ENCODE results near the gene MAPK4. TPM values are rescaled to one million over a fixed set of nuclear protein-coding genes. Genes with fewer than 3 reads are reported as not detected.

The MAPK4 gene
- total RNA-seq, 1 experiment from 2014 or later = 4.2 TPM

DNA sequence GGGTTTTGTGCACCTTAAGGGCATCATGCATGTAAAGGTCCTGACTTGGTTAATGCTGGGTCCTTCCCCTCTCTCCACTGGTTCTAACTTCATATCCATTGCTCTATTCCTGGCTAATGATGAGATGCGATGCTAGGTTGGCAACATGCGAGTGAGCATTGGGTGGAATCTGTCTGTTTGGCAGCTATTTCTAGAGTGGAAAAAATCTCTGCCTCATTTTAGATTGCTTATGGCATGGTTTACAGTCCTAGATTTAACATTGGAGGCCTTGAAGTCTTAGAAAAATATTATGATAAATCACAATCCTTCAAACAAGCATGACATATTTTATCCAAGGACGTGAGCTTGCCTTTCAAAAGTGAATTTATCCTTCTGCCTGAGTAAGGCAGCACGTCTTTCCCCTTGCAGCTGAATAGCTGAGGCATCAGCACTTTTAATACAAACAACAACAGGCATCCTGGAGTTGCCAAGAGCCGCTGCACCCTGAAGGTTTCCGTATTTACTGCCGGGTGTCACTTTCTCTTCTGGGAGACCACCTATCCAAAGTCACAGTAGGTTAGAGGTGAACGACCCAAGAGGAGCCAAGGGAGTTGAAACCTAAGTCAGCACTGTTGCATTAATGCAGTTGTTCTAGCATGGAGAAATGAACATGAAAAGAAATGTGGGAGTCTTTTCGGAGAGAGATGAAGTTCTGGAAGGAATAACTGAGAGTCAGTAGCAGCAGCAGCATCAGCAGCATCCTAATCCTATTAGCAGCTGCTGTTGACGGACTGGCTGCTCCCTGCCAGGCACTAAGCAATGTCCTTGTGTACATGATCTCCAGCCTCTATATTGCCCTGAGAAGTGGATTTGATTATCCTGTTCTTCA lies 78.4 kb downstream of the MAPK4 start (continued):
- TF ChIP-seq ZNF396 (CRISPR knock-in tag; IDR thresholded peaks at IDR 0.05; ENCODE audit: borderline replicate concordance) (no peak), TEAD4 (CRISPR knock-in tag; IDR thresholded peaks at IDR 0.05) (no peak)
- TF ChIP-seq, protein P1, sequence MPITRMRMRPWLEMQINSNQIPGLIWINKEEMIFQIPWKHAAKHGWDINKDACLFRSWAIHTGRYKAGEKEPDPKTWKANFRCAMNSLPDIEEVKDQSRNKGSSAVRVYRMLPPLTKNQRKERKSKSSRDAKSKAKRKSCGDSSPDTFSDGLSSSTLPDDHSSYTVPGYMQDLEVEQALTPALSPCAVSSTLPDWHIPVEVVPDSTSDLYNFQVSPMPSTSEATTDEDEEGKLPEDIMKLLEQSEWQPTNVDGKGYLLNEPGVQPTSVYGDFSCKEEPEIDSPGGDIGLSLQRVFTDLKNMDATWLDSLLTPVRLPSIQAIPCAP (CRISPR knock-in tag; IDR thresholded peaks at IDR 0.05) = no peak
- TF ChIP-seq, protein P2, sequence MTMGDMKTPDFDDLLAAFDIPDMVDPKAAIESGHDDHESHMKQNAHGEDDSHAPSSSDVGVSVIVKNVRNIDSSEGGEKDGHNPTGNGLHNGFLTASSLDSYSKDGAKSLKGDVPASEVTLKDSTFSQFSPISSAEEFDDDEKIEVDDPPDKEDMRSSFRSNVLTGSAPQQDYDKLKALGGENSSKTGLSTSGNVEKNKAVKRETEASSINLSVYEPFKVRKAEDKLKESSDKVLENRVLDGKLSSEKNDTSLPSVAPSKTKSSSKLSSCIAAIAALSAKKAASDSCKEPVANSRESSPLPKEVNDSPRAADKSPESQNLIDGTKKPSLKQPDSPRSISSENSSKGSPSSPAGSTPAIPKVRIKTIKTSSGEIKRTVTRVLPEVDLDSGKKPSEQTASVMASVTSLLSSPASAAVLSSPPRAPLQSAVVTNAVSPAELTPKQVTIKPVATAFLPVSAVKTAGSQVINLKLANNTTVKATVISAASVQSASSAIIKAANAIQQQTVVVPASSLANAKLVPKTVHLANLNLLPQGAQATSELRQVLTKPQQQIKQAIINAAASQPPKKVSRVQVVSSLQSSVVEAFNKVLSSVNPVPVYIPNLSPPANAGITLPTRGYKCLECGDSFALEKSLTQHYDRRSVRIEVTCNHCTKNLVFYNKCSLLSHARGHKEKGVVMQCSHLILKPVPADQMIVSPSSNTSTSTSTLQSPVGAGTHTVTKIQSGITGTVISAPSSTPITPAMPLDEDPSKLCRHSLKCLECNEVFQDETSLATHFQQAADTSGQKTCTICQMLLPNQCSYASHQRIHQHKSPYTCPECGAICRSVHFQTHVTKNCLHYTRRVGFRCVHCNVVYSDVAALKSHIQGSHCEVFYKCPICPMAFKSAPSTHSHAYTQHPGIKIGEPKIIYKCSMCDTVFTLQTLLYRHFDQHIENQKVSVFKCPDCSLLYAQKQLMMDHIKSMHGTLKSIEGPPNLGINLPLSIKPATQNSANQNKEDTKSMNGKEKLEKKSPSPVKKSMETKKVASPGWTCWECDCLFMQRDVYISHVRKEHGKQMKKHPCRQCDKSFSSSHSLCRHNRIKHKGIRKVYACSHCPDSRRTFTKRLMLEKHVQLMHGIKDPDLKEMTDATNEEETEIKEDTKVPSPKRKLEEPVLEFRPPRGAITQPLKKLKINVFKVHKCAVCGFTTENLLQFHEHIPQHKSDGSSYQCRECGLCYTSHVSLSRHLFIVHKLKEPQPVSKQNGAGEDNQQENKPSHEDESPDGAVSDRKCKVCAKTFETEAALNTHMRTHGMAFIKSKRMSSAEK (CRISPR knock-in tag; IDR thresholded peaks at IDR 0.05; ENCODE audit: borderline replicate concordance) = no peak

GRCh38 chr18:50638884-50639420 lies 79.1 kb downstream of the MAPK4 start:
- H3K4me1 Mint-ChIP-seq = peaks cover 10% of the 10 kb centered on the region
- H3K36me3 Mint-ChIP-seq = no peaks in the 10 kb centered on the region
- ATAC-seq (peak; percentile 100), DNase-seq (ENCODE audit: low spot score) (peak; percentile 26)
- CTCF ChIA-PET = interaction anchor here (1.0 to 2.0 kb wide), 2 partner anchors 24 to 29 kb away, joined by 4 read pairs; no protein-coding TSS in a partner anchor
- POLR2A ChIA-PET = no interaction called here
- H3K27ac Mint-ChIP-seq = no peak overlapping the region
- H3K27me3 Mint-ChIP-seq (ENCODE audit: low read depth) = no peaks in the 10 kb centered on the region
- no peak overlapping the region for H3K4me3 Mint-ChIP-seq
- TF ChIP-seq TP53 (CRISPR knock-in tag; IDR thresholded peaks at IDR 0.05) = no peak
- TF ChIP-seq USF2 (CRISPR knock-in tag; IDR thresholded peaks at IDR 0.05) = no peak
- TF ChIP-seq MYBL2 (CRISPR knock-in tag; IDR thresholded peaks at IDR 0.05) = no peak
- TF ChIP-seq, protein P3, sequence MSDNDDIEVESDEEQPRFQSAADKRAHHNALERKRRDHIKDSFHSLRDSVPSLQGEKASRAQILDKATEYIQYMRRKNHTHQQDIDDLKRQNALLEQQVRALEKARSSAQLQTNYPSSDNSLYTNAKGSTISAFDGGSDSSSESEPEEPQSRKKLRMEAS (CRISPR knock-in tag; IDR thresholded peaks at IDR 0.05) = no peak
- no peak for TF ChIP-seq ATF3 (CRISPR knock-in tag; conservative IDR thresholded peaks at IDR 0.05)
- TF ChIP-seq, protein P4, sequence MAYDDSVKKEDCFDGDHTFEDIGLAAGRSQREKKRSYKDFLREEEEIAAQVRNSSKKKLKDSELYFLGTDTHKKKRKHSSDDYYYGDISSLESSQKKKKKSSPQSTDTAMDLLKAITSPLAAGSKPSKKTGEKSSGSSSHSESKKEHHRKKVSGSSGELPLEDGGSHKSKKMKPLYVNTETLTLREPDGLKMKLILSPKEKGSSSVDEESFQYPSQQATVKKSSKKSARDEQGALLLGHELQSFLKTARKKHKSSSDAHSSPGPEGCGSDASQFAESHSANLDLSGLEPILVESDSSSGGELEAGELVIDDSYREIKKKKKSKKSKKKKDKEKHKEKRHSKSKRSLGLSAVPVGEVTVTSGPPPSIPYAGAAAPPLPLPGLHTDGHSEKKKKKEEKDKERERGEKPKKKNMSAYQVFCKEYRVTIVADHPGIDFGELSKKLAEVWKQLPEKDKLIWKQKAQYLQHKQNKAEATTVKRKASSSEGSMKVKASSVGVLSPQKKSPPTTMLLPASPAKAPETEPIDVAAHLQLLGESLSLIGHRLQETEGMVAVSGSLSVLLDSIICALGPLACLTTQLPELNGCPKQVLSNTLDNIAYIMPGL (CRISPR knock-in tag; IDR thresholded peaks at IDR 0.05) = no peak
- TF ChIP-seq ZNF263 (CRISPR knock-in tag; IDR thresholded peaks at IDR 0.05; ENCODE audit: low read depth) = no peak
- no peak for TF ChIP-seq ELF4 (CRISPR knock-in tag; IDR thresholded peaks at IDR 0.05; ENCODE audit: low read depth)
- H3K9me3 Mint-ChIP-seq = no peaks in the 10 kb centered on the region

GRCh38 chr18:50639711-50640110 lies 79.8 kb downstream of the MAPK4 start:
- POLR2A ChIA-PET = no interaction called here
- no peak for DNase-seq (ENCODE audit: low spot score)
- no peaks in the 10 kb centered on the region for H3K36me3 Mint-ChIP-seq
- ATAC-seq = no peak
- H3K4me3 Mint-ChIP-seq = no peak overlapping the region
- H3K4me1 Mint-ChIP-seq = peaks cover 17% of the 10 kb centered on the region
- H3K9me3 Mint-ChIP-seq = no peaks in the 10 kb centered on the region
- no peak overlapping the region for H3K27ac Mint-ChIP-seq
- H3K27me3 Mint-ChIP-seq (ENCODE audit: low read depth) = no peaks in the 10 kb centered on the region
- CTCF ChIA-PET = interaction anchor here (2.0 kb wide), 1 partner anchor 29 kb away, joined by 4 read pairs; no protein-coding TSS in a partner anchor
- TF ChIP-seq ARID4B (CRISPR knock-in tag; IDR thresholded peaks at IDR 0.05; ENCODE audit: borderline replicate concordance) (no peak), ZNF219 (CRISPR knock-in tag; IDR thresholded peaks at IDR 0.05; ENCODE audit: borderline replicate concordance) (no peak)
